ENCODE results near the gene TRDMT1.

Gene TRDMT1

DNA sequence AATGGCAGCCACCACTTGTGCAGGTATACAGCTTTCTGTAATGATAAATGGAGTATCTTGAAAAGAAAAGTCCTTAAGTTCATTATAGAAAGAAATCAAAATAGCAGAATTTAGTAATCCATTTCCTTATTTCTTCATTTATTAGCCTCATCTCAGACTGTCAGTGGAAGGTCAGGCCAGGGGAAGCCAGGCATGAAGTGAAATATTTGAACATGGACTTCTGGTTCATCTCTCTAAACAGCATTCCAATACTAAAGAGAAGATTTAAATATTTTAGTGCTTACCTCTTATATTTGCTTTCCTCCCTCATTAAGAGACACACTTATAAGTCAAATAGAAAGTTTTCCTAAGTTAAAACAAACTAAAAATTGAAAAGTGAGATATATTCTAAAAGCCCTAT is 26.8 kb downstream of the TRDMT1 start:
- Histone ChIP-seq H3K36me3 (ENCODE audit: low read depth) (no peaks in the 10 kb centered on the region), H3K4me1 (ENCODE audit: insufficient read depth, poor library complexity, severe bottlenecking) (peaks cover 13% of the 10 kb centered on the region), H3K4me3 (ENCODE audit: severe bottlenecking) (no peak overlapping the region), H3K9me3 (ENCODE audit: severe bottlenecking) (no peaks in the 10 kb centered on the region), H3K27ac (ENCODE audit: poor library complexity, severe bottlenecking) (no peak overlapping the region), H3K27me3 (ENCODE audit: insufficient read depth, poor library complexity, severe bottlenecking) (no peaks in the 10 kb centered on the region)
- no peak for TF ChIP-seq CTCF (IDR thresholded peaks at IDR 0.05; ENCODE audit: poor library complexity, severe bottlenecking)
- ATAC-seq (ENCODE audit: low read depth) (no peak), DNase-seq (ENCODE audit: low spot score) (no peak)

DNA sequence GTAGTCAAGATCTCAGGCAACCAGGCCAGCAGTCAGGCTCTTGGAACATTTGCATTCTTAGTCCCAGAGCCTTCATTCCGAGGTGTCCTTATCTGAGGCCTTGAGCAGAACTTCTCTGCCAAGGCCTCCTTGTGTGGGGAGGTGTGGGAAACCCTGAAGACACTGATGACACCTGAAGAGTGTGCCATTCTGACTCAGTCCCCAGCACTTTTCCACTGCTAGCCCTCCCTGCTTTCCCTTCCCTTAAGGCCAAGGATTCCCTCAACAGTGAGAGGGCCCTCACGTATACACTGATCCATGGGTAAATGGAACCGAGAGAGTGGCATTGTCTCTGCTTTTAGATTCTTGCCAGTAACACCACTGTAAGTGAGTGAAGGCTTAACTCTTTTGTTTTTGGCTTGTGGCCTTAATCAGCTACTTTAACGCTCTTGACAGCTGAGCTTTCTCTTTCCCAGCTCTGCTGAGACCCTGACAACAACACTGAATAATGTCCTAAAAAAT is 30.3 kb downstream of the TRDMT1 start:
- Histone ChIP-seq H3K4me1 (ENCODE audit: insufficient read depth, poor library complexity, severe bottlenecking) (peaks cover 8% of the 10 kb centered on the region), H3K27ac (ENCODE audit: poor library complexity, severe bottlenecking) (no peak overlapping the region), H3K4me3 (ENCODE audit: severe bottlenecking) (no peak overlapping the region), H3K9me3 (ENCODE audit: severe bottlenecking) (no peaks in the 10 kb centered on the region), H3K36me3 (ENCODE audit: low read depth) (no peaks in the 10 kb centered on the region), H3K27me3 (ENCODE audit: insufficient read depth, poor library complexity, severe bottlenecking) (no peaks in the 10 kb centered on the region)
- no peak for TF ChIP-seq CTCF (IDR thresholded peaks at IDR 0.05; ENCODE audit: poor library complexity, severe bottlenecking)
- DNase-seq (ENCODE audit: low spot score) (no peak), ATAC-seq (ENCODE audit: low read depth) (no peak)

DNA sequence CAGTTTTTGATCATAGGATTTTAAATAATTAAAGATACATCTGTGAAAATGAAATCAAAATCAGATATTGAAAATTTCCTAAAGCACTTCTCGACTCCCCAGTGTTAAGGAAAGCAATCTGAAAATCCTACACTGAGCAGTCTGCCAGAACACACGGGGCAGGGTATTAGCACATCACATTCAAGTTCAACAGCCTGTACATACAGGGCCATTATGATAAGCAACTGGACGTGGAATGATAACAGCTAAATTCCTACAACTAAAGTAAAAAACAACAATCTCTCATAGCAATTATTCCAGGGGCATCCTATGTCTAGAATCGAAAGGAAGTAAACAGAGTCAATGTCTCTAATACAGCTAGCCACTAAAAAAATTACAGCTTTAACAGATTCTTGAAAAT is 31.7 kb downstream of the TRDMT1 start:
- H3K27me3 ChIP-seq (ENCODE audit: insufficient read depth, poor library complexity, severe bottlenecking) = no peaks in the 10 kb centered on the region
- H3K27ac ChIP-seq (ENCODE audit: poor library complexity, severe bottlenecking) = no peak overlapping the region
- H3K4me1 ChIP-seq (ENCODE audit: insufficient read depth, poor library complexity, severe bottlenecking) = no peaks in the 10 kb centered on the region
- TF ChIP-seq CTCF (IDR thresholded peaks at IDR 0.05; ENCODE audit: poor library complexity, severe bottlenecking) = no peak
- no peaks in the 10 kb centered on the region for H3K9me3 ChIP-seq (ENCODE audit: severe bottlenecking)
- H3K36me3 ChIP-seq (ENCODE audit: low read depth) = no peaks in the 10 kb centered on the region
- DNase-seq (ENCODE audit: low spot score) (no peak), ATAC-seq (ENCODE audit: low read depth) (no peak)
- no peak overlapping the region for H3K4me3 ChIP-seq (ENCODE audit: severe bottlenecking)

DNA sequence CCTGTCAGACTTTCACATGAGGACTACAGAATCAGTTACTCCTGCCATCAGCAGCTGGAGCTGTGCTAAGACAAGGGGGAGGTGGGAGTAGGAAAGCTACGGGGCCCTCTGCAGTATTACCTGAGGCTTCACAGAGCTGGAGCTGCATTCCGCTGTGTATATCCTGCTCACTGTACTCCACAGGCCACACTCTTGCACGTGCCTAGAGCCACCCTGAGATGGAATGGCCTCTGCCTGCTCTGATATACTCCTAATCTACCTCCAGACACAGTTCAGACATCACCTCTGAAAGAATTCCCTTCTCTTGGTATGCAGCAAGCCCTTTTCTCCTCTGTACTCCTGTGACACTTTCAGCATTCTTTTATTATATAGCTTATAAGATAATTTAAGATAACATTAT is 34.8 kb downstream of the TRDMT1 start:
- DNase-seq (ENCODE audit: low spot score) = no peak
- no peak for TF ChIP-seq CTCF (IDR thresholded peaks at IDR 0.05; ENCODE audit: poor library complexity, severe bottlenecking)
- no peaks in the 10 kb centered on the region for H3K9me3 ChIP-seq (ENCODE audit: severe bottlenecking)
- no peaks in the 10 kb centered on the region for H3K4me1 ChIP-seq (ENCODE audit: insufficient read depth, poor library complexity, severe bottlenecking)
- no peak for ATAC-seq (ENCODE audit: low read depth)
- no peaks in the 10 kb centered on the region for H3K36me3 ChIP-seq (ENCODE audit: low read depth)
- no peak overlapping the region for H3K27ac ChIP-seq (ENCODE audit: poor library complexity, severe bottlenecking)
- H3K27me3 ChIP-seq (ENCODE audit: insufficient read depth, poor library complexity, severe bottlenecking) = no peaks in the 10 kb centered on the region
- no peak overlapping the region for H3K4me3 ChIP-seq (ENCODE audit: severe bottlenecking)

- H3K9me3 ChIP-seq (ENCODE audit: severe bottlenecking) = no peaks in the 10 kb centered on the region
- ATAC-seq (ENCODE audit: low read depth) (no peak), DNase-seq (ENCODE audit: low spot score) (no peak)
- H3K27me3 ChIP-seq (ENCODE audit: insufficient read depth, poor library complexity, severe bottlenecking) = no peaks in the 10 kb centered on the region
- TF ChIP-seq CTCF (IDR thresholded peaks at IDR 0.05; ENCODE audit: poor library complexity, severe bottlenecking) = no peak
- no peaks in the 10 kb centered on the region for H3K4me1 ChIP-seq (ENCODE audit: insufficient read depth, poor library complexity, severe bottlenecking)
- no peak overlapping the region for H3K27ac ChIP-seq (ENCODE audit: poor library complexity, severe bottlenecking)
- H3K36me3 ChIP-seq (ENCODE audit: low read depth) = no peaks in the 10 kb centered on the region
- H3K4me3 ChIP-seq (ENCODE audit: severe bottlenecking) = no peak overlapping the region
Observed at GRCh38 chr10:17162828-17163227, 38.6 kb downstream of the TRDMT1 start.
